Measurements from ENCODE around the gene VIPR2.

VIPR2 gene

DNA sequence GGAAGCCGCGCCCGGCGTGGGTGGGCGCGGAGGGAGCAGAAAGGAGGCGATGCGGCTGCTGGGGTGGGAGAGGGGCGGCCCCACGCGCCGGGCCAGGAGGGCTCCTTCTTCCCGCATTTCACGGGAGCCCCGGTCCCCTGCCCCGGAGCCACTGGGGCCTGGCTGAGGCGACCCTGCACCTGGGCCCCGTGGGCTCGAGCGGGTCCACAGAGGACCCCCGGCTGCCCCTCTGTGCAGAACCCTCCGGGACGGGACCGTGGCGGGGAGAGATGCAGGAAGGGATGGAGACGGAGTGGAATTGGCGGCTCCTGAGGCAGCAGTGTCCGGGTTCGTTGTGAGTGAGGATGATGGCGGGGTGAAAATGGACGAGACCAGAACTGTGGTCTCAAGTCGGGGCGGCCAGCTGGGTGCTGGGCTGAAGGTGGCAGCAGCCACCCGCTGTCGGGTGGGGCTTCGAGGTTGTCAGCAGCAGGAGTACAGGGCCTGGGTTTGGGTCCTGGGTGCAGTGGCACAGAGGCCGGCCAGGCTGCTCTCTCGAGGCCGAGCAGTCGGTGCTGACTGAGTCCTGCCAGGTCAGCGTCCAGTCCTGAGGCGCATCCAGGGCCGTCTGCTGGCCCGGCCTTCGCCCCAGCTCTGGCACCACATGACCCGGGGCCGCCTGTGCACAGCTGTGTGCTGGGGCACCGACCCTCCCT is 80.4 kb downstream of the VIPR2 start:
- H3K27me3 ChIP-seq (ENCODE audit: insufficient read depth, low read length): no peaks in the 10 kb centered on the region; the same call in 1 of the 2 replicates
- H3K4me1 ChIP-seq (ENCODE audit: insufficient read depth, low read length): no peaks in the 10 kb centered on the region
- no peaks in the 10 kb centered on the region for H3K36me3 ChIP-seq (ENCODE audit: insufficient read depth, low read depth, low read length)
- H3K4me3 ChIP-seq (ENCODE audit: low read length): no peak overlapping the region
- H3K27ac ChIP-seq (ENCODE audit: low read length): no peak overlapping the region
- no peak overlapping the region for H3K9ac ChIP-seq (ENCODE audit: low read depth, low read length)
- H3K9me3 ChIP-seq (ENCODE audit: insufficient read depth, low read depth, low read length): no peaks in the 10 kb centered on the region

DNA sequence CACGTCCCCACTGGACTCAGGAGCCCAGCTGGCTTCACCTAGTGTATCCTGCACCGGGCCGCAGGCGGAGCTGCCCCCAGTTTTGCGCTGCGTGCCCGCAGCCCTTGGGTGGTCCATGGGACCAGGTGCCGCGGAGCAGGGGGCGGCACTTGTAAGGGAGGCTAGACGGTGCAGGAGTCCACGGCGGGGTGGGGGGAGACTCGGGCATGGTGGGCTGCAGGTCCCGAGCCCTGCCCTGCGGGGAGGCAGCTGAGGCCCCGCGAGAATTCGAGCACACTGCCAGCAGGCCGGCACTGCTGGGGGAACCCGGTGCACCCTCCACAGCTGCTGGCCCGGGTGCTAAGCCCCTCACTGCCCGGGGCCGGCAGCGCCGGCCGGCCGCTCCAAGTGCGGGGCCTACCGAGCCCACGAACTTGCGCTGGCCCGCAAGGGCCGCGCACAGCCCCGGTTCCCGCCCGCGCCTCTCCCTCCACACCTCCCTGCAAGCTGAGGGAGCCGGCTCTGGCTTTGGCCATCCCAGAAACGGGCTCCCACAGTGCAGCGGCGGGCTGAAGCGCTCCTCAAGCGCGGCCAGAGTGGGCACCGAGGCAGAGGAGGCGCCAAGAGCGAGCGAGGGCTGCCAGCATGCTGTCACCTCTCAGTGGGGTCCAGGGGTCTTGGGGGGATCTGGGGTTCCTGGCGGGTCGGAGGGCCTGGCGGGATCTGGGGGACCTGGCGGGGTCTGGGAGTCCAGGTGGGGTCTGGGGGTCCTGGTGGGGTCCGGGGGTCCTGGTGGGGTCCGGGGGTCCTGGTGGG is 81.4 kb downstream of the VIPR2 start:
- no peak overlapping the region for H3K4me3 ChIP-seq (ENCODE audit: low read length)
- no peaks in the 10 kb centered on the region; the same call in 1 of the 2 replicates for H3K27me3 ChIP-seq (ENCODE audit: insufficient read depth, low read length)
- no peaks in the 10 kb centered on the region for H3K36me3 ChIP-seq (ENCODE audit: insufficient read depth, low read depth, low read length)
- H3K4me1 ChIP-seq (ENCODE audit: insufficient read depth, low read length): no peaks in the 10 kb centered on the region
- no peak overlapping the region for H3K9ac ChIP-seq (ENCODE audit: low read depth, low read length)
- no peaks in the 10 kb centered on the region for H3K9me3 ChIP-seq (ENCODE audit: insufficient read depth, low read depth, low read length)
- no peak overlapping the region for H3K27ac ChIP-seq (ENCODE audit: low read length)

DNA sequence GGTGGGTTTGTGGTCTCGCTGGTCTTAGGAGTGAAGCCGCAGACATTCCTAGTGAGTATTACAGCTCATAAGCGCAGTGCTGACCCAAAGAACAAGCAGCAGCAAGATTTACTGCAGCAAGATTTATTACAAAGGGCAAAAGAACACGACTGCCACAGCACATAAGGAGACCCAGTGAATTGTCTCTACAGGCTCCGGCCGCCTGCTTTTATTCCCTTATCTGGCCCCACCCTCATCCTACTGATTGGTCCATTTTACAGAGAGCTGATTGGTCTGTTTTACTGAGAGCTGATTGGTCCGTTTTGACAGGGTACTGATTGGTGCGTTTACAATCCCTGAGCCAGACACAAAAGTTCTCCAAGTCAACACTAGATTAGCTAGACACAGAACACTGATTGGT is 82.1 kb downstream of the VIPR2 start:
- Histone ChIP-seq H3K4me1 (ENCODE audit: insufficient read depth, low read length) (no peaks in the 10 kb centered on the region), H3K27me3 (ENCODE audit: insufficient read depth, low read length) (no peaks in the 10 kb centered on the region; the same call in 1 of the 2 replicates), H3K9me3 (ENCODE audit: insufficient read depth, low read depth, low read length) (no peaks in the 10 kb centered on the region), H3K9ac (ENCODE audit: low read depth, low read length) (no peak overlapping the region), H3K27ac (ENCODE audit: low read length) (no peak overlapping the region), H3K36me3 (ENCODE audit: insufficient read depth, low read depth, low read length) (no peaks in the 10 kb centered on the region), H3K4me3 (ENCODE audit: low read length) (no peak overlapping the region)

DNA sequence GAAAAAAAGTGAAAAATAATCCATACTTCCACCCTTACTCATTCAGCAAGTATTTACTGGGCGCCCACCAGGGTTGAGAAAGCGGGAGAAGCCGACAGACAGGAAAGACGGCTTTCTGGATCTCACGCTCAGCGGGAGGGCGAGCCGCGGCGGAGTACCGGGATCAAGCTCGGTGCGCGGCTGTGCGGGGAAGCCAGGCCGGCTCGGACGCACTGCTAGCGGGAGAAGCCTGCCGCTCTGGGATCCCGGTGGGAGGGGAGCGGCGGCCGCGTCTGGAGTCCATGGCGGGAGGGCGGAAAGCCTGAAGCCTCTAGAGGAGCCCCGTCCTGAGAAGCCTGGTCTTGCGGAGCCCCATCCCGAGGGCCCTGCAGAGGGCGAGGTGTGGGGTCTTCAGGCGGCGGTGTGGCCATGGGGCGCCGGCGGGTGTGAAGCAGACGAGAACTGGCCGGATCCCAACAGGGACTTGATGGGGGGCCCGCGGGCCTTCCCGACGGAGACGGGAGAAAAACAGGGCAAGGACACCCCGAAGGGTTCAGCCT is 82.9 kb downstream of the VIPR2 start:
- Histone ChIP-seq H3K27me3 (ENCODE audit: insufficient read depth, low read length) (no peaks in the 10 kb centered on the region; the same call in 1 of the 2 replicates), H3K9me3 (ENCODE audit: insufficient read depth, low read depth, low read length) (no peaks in the 10 kb centered on the region), H3K9ac (ENCODE audit: low read depth, low read length) (no peak overlapping the region), H3K4me3 (ENCODE audit: low read length) (no peak overlapping the region), H3K27ac (ENCODE audit: low read length) (no peak overlapping the region), H3K4me1 (ENCODE audit: insufficient read depth, low read length) (no peaks in the 10 kb centered on the region), H3K36me3 (ENCODE audit: insufficient read depth, low read depth, low read length) (no peaks in the 10 kb centered on the region)

DNA sequence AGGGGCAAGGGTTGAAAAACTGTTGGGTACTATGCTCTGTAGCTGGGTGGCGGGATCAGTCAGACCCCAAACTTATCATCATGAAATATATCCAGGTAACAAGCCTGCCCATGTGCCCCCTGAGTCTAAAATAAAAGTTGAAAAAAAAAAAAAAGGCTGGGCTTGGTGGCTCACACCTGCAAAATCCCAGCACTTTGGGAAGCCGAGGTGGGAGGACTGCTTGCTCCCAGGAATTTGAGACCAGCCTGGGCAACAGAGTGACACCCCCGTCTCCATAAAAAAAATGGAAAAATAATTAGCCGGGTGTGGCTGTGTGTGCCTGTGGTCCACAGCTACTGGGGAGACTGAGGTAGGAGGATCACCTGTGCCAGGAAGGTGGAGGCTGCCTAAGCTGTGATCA is 83.5 kb downstream of the VIPR2 start:
- H3K27ac ChIP-seq (ENCODE audit: low read length): no peak overlapping the region

DNA sequence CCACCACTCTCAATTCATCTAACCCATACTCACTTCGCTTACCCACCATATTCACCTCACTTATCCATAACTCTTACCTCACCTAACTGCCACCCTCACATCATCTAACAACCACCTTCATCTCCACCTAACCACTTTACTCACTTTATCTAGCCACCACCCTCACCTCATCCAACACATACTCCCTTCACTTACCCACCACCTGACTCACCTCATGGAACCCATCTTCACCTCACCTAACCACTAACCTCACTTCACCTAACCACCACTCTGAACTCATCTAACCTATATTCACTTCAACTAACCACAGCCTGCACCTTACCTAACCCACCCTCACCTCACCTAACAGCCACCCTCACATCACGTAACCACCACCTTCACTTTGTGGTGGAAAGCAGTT is 84.2 kb downstream of the VIPR2 start:
- H3K27ac ChIP-seq (ENCODE audit: low read length): no peak overlapping the region

More for the DNA sequence above, 83.5 kb downstream of the VIPR2 start:
- H3K4me3 ChIP-seq (ENCODE audit: low read length): no peak overlapping the region
- no peaks in the 10 kb centered on the region for H3K9me3 ChIP-seq (ENCODE audit: insufficient read depth, low read depth, low read length)
- no peak overlapping the region for H3K9ac ChIP-seq (ENCODE audit: low read depth, low read length)
- H3K36me3 ChIP-seq (ENCODE audit: insufficient read depth, low read depth, low read length): no peaks in the 10 kb centered on the region
- H3K27me3 ChIP-seq (ENCODE audit: insufficient read depth, low read length): no peaks in the 10 kb centered on the region; the same call in 1 of the 2 replicates
- H3K4me1 ChIP-seq (ENCODE audit: insufficient read depth, low read length): no peaks in the 10 kb centered on the region

DNA sequence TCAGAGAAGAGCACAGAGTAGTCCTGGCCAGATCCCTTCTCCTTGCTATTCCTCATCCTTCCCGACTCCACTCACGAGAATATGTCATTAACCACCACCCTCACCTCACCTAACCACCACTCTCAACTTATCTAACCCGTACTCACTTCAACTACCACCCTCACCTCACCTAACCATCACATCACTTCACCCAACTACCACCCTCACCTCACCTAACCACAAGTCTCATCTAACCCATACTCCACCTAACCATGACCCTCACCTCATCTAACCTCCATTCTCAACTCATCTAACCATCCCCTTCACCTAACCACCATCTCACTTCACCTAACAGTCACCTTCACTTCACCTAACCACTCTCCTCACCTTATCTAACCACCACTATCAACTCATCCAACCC is 85.0 kb downstream of the VIPR2 start:
- Histone ChIP-seq H3K27ac (ENCODE audit: low read length) (no peak overlapping the region), H3K27me3 (ENCODE audit: insufficient read depth, low read length) (no peaks in the 10 kb centered on the region; the same call in 1 of the 2 replicates)

More for the DNA sequence above, 84.2 kb downstream of the VIPR2 start:
- Histone ChIP-seq H3K4me1 (ENCODE audit: insufficient read depth, low read length) (no peaks in the 10 kb centered on the region), H3K4me3 (ENCODE audit: low read length) (no peak overlapping the region), H3K9me3 (ENCODE audit: insufficient read depth, low read depth, low read length) (no peaks in the 10 kb centered on the region), H3K9ac (ENCODE audit: low read depth, low read length) (no peak overlapping the region), H3K27me3 (ENCODE audit: insufficient read depth, low read length) (no peaks in the 10 kb centered on the region; the same call in 1 of the 2 replicates), H3K36me3 (ENCODE audit: insufficient read depth, low read depth, low read length) (no peaks in the 10 kb centered on the region)

DNA sequence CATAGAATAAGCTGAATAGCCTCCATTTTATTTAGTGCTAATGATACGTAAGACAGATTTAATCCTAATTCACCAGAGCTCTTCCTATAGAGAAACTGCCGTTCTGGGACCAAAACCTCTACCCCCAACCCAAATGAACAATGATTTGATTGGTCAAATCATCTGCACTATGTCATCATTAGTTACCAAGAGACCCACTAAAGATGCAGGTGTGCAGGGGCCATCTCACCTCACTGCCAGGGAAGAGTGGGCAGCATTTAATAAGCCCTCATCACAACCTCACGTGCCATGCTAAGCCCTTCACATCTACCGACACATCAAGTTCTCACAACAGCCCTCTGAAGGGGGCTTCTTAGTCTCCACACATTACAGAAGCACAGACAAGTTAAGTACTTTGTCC is 87.0 kb downstream of the VIPR2 start:
- no peaks in the 10 kb centered on the region; the same call in 1 of the 2 replicates for H3K27me3 ChIP-seq (ENCODE audit: insufficient read depth, low read length)
- no peaks in the 10 kb centered on the region for H3K36me3 ChIP-seq (ENCODE audit: insufficient read depth, low read depth, low read length)
- H3K4me3 ChIP-seq (ENCODE audit: low read length): no peak overlapping the region
- no peak overlapping the region for H3K9ac ChIP-seq (ENCODE audit: low read depth, low read length)
- no peak overlapping the region for H3K27ac ChIP-seq (ENCODE audit: low read length)
- H3K4me1 ChIP-seq (ENCODE audit: insufficient read depth, low read length): no peaks in the 10 kb centered on the region
- H3K9me3 ChIP-seq (ENCODE audit: insufficient read depth, low read depth, low read length): no peaks in the 10 kb centered on the region

More for the DNA sequence above, 85.0 kb downstream of the VIPR2 start:
- no peaks in the 10 kb centered on the region for H3K36me3 ChIP-seq (ENCODE audit: insufficient read depth, low read depth, low read length)
- no peaks in the 10 kb centered on the region for H3K4me1 ChIP-seq (ENCODE audit: insufficient read depth, low read length)
- no peaks in the 10 kb centered on the region for H3K9me3 ChIP-seq (ENCODE audit: insufficient read depth, low read depth, low read length)
- H3K9ac ChIP-seq (ENCODE audit: low read depth, low read length): no peak overlapping the region
- no peak overlapping the region for H3K4me3 ChIP-seq (ENCODE audit: low read length)

DNA sequence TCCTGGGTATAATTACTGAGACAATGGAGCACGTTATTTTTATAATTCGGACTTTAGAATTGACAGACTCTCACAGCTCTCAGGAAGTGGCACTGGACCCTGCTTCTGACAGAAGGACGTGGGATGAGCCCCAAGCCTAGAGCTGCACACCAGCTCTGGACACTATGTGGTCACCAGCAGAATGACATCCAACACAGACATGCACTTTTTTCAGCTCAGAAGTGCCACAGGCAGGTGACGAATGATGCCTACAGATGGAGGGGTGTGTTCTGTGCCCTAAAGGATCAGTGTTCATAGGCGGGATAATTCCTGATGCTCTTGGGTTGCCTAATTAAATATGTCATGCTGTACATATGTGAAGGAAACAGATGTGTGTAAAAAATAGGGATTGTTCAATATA is 87.9 kb downstream of the VIPR2 start:
- H3K4me3 ChIP-seq (ENCODE audit: low read length): no peak overlapping the region
- no peaks in the 10 kb centered on the region for H3K36me3 ChIP-seq (ENCODE audit: insufficient read depth, low read depth, low read length)
- H3K4me1 ChIP-seq (ENCODE audit: insufficient read depth, low read length): no peaks in the 10 kb centered on the region
- H3K9ac ChIP-seq (ENCODE audit: low read depth, low read length): no peak overlapping the region
- H3K27me3 ChIP-seq (ENCODE audit: insufficient read depth, low read length): no peaks in the 10 kb centered on the region; the same call in 1 of the 2 replicates
- no peak overlapping the region for H3K27ac ChIP-seq (ENCODE audit: low read length)
- H3K9me3 ChIP-seq (ENCODE audit: insufficient read depth, low read depth, low read length): no peaks in the 10 kb centered on the region

DNA sequence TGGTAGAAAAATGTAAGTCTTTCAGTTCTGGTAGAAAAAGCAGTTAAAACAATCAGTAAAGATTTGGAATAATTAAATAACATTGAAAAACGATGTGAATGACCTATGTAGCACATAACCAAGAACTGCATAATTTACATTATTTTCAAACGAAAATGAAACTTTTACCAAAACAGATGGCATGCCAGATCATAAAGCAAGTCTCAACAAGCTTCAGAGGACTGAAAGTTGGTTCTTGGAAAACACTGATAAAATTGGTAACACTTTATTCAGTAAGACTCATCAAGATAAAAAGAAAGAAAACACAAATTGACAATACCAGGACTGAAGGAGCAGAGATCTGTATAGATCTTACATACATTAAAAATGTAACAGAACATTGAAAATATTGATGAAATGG is 92.8 kb downstream of the VIPR2 start:
- Histone ChIP-seq H3K9me3 (ENCODE audit: insufficient read depth, low read depth, low read length) (no peaks in the 10 kb centered on the region), H3K27ac (ENCODE audit: low read length) (no peak overlapping the region), H3K4me1 (ENCODE audit: insufficient read depth, low read length) (peaks cover 7% of the 10 kb centered on the region), H3K4me3 (ENCODE audit: low read length) (no peak overlapping the region), H3K27me3 (ENCODE audit: insufficient read depth, low read length) (no peaks in the 10 kb centered on the region), H3K36me3 (ENCODE audit: insufficient read depth, low read depth, low read length) (no peaks in the 10 kb centered on the region), H3K9ac (ENCODE audit: low read depth, low read length) (no peak overlapping the region)

DNA sequence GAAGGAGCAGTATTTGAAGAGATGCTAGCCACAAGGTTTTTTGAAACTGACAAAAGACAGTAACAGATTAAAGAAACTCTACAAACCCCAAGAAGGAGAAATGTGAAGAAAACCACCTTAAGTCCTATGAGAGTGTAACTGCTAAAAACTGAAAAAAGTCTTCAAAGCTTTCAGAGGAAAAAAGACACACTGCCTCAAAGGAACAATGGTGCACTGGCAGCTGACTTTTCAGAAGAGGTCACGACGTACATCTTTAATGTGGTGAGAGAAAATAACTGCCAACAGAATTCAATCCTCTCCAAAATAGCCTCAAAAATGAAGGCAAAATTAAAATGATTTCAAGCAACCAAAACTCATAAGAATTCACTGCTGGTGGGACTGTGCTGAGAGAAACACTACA is 94.0 kb downstream of the VIPR2 start:
- H3K9me3 ChIP-seq (ENCODE audit: insufficient read depth, low read depth, low read length): no peaks in the 10 kb centered on the region
- H3K27me3 ChIP-seq (ENCODE audit: insufficient read depth, low read length): no peaks in the 10 kb centered on the region
- no peak overlapping the region for H3K27ac ChIP-seq (ENCODE audit: low read length)
- peaks cover 7% of the 10 kb centered on the region for H3K4me1 ChIP-seq (ENCODE audit: insufficient read depth, low read length)
- no peak overlapping the region for H3K4me3 ChIP-seq (ENCODE audit: low read length)
- H3K36me3 ChIP-seq (ENCODE audit: insufficient read depth, low read depth, low read length): no peaks in the 10 kb centered on the region
- no peak overlapping the region for H3K9ac ChIP-seq (ENCODE audit: low read depth, low read length)
